CD14-positive monocyte (primary cell): ENCODE measurements around the gene POLG2. TPM values are rescaled to one million over a fixed set of nuclear protein-coding genes. Genes with fewer than 3 reads are reported as not detected.
A peak's percentile ranks its signal among the peaks of the same experiment; 100 is the strongest.

Experiments used
- DNase-seq, 3 donors: peaks; one replicate each; pipeline ENCODE4 v3.0.0-alpha.2; 2011 to 2022
- H2AFZ ChIP-seq: 2 replicates; pipeline ENCODE4 v1.6.0; 2012; ENCODE audit warnings: mild to moderate bottlenecking, low read depth, low read length, inconsistent platforms; ENCODE audit not compliant: insufficient read depth, poor library complexity, severe bottlenecking
- H3K27ac ChIP-seq, 2 donors: 1 replicate in 1 of 2; 2 replicates in 1 of 2; pipeline ENCODE4 v1.5.1; 2012 to 2013; ENCODE audit warnings: low read length in 2 of 2, control low read depth in 1 of 2, inconsistent platforms in 1 of 2, low read depth in 1 of 2, mild to moderate bottlenecking in 1 of 2
- H3K27me3 ChIP-seq, 2 donors: one replicate each; pipeline versions ENCODE4 v1.6.0 to v1.6.1; 2011 to 2013; ENCODE audit warnings: low read length in 2 of 2; ENCODE audit not compliant: control insufficient read depth in 2 of 2, insufficient read depth in 2 of 2
- H3K36me3 ChIP-seq, 2 donors: replicated peaks in 1 of 2; 1 replicate in 1 of 2; 2 replicates in 1 of 2; pipeline versions ENCODE4 v1.5.1 to v1.6.1; 2012 to 2013; ENCODE audit warnings: low read length in 2 of 2, control low read depth in 1 of 2, inconsistent platforms in 1 of 2, mild to moderate bottlenecking in 1 of 2; ENCODE audit not compliant: insufficient read depth in 2 of 2, control insufficient read depth in 1 of 2
- H3K4me1 ChIP-seq, 2 donors: 1 replicate in 1 of 2; 2 replicates in 1 of 2; pipeline versions ENCODE4 v1.5.1 to v1.6.1; 2012 to 2013; ENCODE audit warnings: low read length in 2 of 2, control low read depth in 1 of 2, inconsistent platforms in 1 of 2, mild to moderate bottlenecking in 1 of 2, moderate library complexity in 1 of 2; ENCODE audit not compliant: insufficient read depth in 2 of 2, control insufficient read depth in 1 of 2
- H3K4me2 ChIP-seq: replicated peaks from 2 replicates; pipeline ENCODE3; 2012; ENCODE audit warnings: low read length, moderate library complexity, mild to moderate bottlenecking; ENCODE audit not compliant: poor library complexity, severe bottlenecking; ENCODE audit errors: extremely low read depth
- H3K4me3 ChIP-seq, 3 experiments: fragments of 200-600 bp in 1 of 3; sonication (generic) in 1 of 3; replicated peaks in 1 of 3; 1 replicate in 2 of 3; 2 replicates in 1 of 3; pipeline ENCODE4 v1.5.1; 2011 to 2013; ENCODE audit warnings: low read length in 3 of 3, mild to moderate bottlenecking in 3 of 3, control low read depth in 2 of 3, low read depth in 2 of 3, inconsistent platforms in 1 of 3, moderate library complexity in 1 of 3
- H3K79me2 ChIP-seq: 2 replicates; pipeline ENCODE4 v1.6.0; 2012; ENCODE audit warnings: mild to moderate bottlenecking, control low read depth, inconsistent platforms, low read length, moderate library complexity; ENCODE audit not compliant: insufficient read depth
- H3K9ac ChIP-seq: 2 replicates; pipeline ENCODE4 v1.6.0; 2017; ENCODE audit warnings: low read length, mild to moderate bottlenecking; ENCODE audit not compliant: insufficient read depth, poor library complexity, severe bottlenecking
- H3K9me3 ChIP-seq, 2 donors: replicated peaks in 1 of 2; 1 replicate in 1 of 2; 2 replicates in 1 of 2; pipeline versions ENCODE4 v1.5.1 to v1.6.1; 2012 to 2013; ENCODE audit warnings: low read length in 2 of 2, control low read depth in 1 of 2; ENCODE audit not compliant: control insufficient read depth in 1 of 2, insufficient read depth in 1 of 2
- H4K20me1 ChIP-seq: 2 replicates; pipeline ENCODE4 v1.6.0; 2012; ENCODE audit warnings: mild to moderate bottlenecking, low read length, control low read depth, moderate library complexity; ENCODE audit not compliant: insufficient read depth
- H3K27ac Mint-ChIP-seq, 7 donors: one replicate each; pipeline ENCODE4 v1.8.0; 2020; ENCODE audit warnings: mild to moderate bottlenecking in 7 of 7, mixed read lengths in 7 of 7, moderate library complexity in 6 of 7, inconsistent platforms in 2 of 7
- H3K27me3 Mint-ChIP-seq, 3 donors: one replicate each; pipeline ENCODE4 v1.8.0; 2021 to 2022; ENCODE audit warnings: low read depth in 3 of 3, mild to moderate bottlenecking in 3 of 3, mixed read lengths in 3 of 3, moderate library complexity in 3 of 3, inconsistent platforms in 1 of 3
- H3K36me3 Mint-ChIP-seq, 2 donors: one replicate each; pipeline ENCODE4 v1.8.0; 2020; ENCODE audit warnings: mixed read lengths in 2 of 2, inconsistent platforms in 1 of 2, mild to moderate bottlenecking in 1 of 2
- H3K4me1 Mint-ChIP-seq: one replicate; pipeline ENCODE4 v1.8.0; 2020; ENCODE audit warnings: mild to moderate bottlenecking, mixed read lengths
- H3K4me3 Mint-ChIP-seq, 2 donors: one replicate each; pipeline ENCODE4 v1.8.0; 2020; ENCODE audit warnings: mild to moderate bottlenecking in 2 of 2, mixed read lengths in 2 of 2, moderate library complexity in 1 of 2
- H3K9me3 Mint-ChIP-seq, 7 donors: one replicate each; pipeline ENCODE4 v1.8.0; 2020 to 2022; ENCODE audit warnings: mixed read lengths in 7 of 7, mild to moderate bottlenecking in 6 of 7, moderate library complexity in 6 of 7, inconsistent platforms in 2 of 7
- CTCF ChIP-seq: fragments of 200-600 bp; IDR thresholded peaks from one replicate; pipeline ENCODE4 v1.8.0; 2022; ENCODE audit warnings: antibody characterized with exemption, mild to moderate bottlenecking
- WGBS: methylation state at CpG from one replicate; pipeline ENCODE4 v1.1.5; 2013; ENCODE audit warnings: missing lambda C conversion rate; ENCODE audit not compliant: insufficient coverage; 5-methylcytosine and 5-hydroxymethylcytosine counted together
- intact Hi-C, 2 donors: fragments of 100-400 bp; cut with micrococcal nuclease; formaldehyde crosslinking; loops; one replicate each; pipeline versions ENCODE4 v1.15.0 to v1.15.1; 2023
- polyA plus RNA-seq, 3 donors: library from polyadenylated mRNA; depleted of rRNA in 1 of 3; unstranded in 2 of 3; stranded (reverse) in 1 of 3; fragments of 300-500 nt in 2 of 3; fragments of >200 nt in 1 of 3; fragmentation: Illumina TruSeq in 2 of 3; gene quantifications; 1 replicate in 2 of 3; 2 replicates in 1 of 3; pipeline ENCODE4 v1.2.3, GENCODE V29; 2012 to 2021

POLG2 gene
- polyA plus RNA-seq, 3 donors = 0.85 to 15.8 (median 1.7) TPM

GRCh38 chr17:64499805-64500486 is 3.1 kb upstream of the POLG2 start:
- H3K27ac Mint-ChIP-seq = peak overlapping the region in 5 of 7 donors; percentile 48 to 69 (median 55)
- Histone ChIP-seq H3K4me1 (peaks cover 35 to 53% of the 10 kb centered on the region in 2 donors), H3K9me3 (no peaks in the 10 kb centered on the region), H3K27me3 (no peaks in the 10 kb centered on the region), H3K4me3 (no peak overlapping the region), H3K36me3 (peaks cover 66 to 69% of the 10 kb centered on the region in 2 donors), H3K27ac (no peak overlapping the region), H4K20me1 (peaks cover 78% of the 10 kb centered on the region), H3K79me2 (peaks cover 83% of the 10 kb centered on the region), H3K4me2 (no peak overlapping the region), H2AFZ (no peak overlapping the region), H3K9ac (no peak overlapping the region)
- H3K36me3 Mint-ChIP-seq = peaks cover 68 to 69% of the 10 kb centered on the region in 2 donors
- intact Hi-C loops = loop anchor here in 1 of 2 donors (10.0 kb wide), 1 partner anchor 195 kb away; no protein-coding TSS in a partner anchor
- peaks cover 63% of the 10 kb centered on the region for H3K4me1 Mint-ChIP-seq
- peaks cover 0 to 2% (median 0%) of the 10 kb centered on the region in 3 donors for H3K27me3 Mint-ChIP-seq
- DNase-seq = no peak
- H3K4me3 Mint-ChIP-seq = no peak overlapping the region
- H3K9me3 Mint-ChIP-seq = peaks cover 0 to 1% (median 0%) of the 10 kb centered on the region in 7 donors
- no peak for TF ChIP-seq CTCF
- 86% methylated on average over 4 of the region's 6 CpGs for WGBS

DNA sequence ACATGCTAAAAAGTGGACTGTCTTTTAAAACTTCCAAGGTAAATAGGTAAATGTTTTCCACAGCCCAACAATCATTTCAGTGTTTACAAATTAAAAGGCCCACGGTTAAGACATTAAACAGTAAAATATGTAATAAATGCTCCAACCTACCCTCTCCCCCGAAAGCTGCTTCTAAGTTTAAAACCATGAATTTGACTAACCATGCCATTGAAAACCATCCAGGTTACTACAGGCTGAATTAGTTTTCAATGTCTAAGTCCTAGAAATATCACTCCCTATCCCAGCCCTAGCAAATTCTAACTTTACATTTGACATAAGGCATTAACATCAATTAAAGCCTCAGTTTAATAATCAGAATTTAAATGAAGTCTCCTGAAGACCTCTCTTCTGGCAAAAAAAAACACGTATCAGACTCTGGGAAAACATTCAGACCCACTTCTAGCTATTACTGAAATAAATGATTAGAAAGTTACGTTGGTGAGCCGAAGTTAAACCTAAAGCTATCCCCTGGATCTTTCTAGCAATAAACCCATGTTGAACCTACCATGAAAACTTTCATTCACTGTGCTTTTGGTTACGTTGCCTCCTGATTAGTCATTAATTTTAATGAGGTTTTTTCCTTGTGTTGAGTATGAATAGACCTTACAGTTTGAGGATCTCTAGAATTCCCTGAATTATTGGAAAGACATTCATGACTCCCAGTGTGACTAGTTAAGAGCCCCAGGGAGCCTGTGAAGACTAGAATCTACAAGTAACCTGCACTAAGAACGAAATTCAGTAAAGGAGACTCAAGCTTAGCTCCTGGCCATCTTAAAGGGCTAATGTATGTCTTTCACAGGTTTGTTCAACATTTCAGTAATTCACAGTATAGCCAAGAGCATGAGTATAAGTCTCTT is 1.7 kb upstream of the POLG2 start:
- H3K4me1 Mint-ChIP-seq = peaks cover 63% of the 10 kb centered on the region
- peaks cover 58 to 59% of the 10 kb centered on the region in 2 donors for H3K36me3 Mint-ChIP-seq
- H3K4me3 Mint-ChIP-seq = no peak overlapping the region
- H3K27ac ChIP-seq = peak overlapping the region in 1 of 2 donors; percentile 97
- H3K9me3 ChIP-seq = no peaks in the 10 kb centered on the region
- H3K79me2 ChIP-seq = peaks cover 83% of the 10 kb centered on the region
- H3K27me3 ChIP-seq = no peaks in the 10 kb centered on the region
- no peak overlapping the region for H2AFZ ChIP-seq
- peaks cover 0 to 2% (median 0%) of the 10 kb centered on the region in 3 donors for H3K27me3 Mint-ChIP-seq
- peaks cover 64% of the 10 kb centered on the region for H4K20me1 ChIP-seq
- no peak for TF ChIP-seq CTCF
- 100% methylated on average over 2 of the region's 7 CpGs for WGBS
- no peak for DNase-seq
- H3K9me3 Mint-ChIP-seq = peaks cover 0 to 1% (median 0%) of the 10 kb centered on the region in 7 donors
- H3K36me3 ChIP-seq = peaks cover 54 to 60% of the 10 kb centered on the region in 2 donors
- no peak overlapping the region for H3K4me3 ChIP-seq
- H3K4me2 ChIP-seq = no peak overlapping the region
- peak overlapping the region; percentile 50 to 99 (median 97) for H3K27ac Mint-ChIP-seq
- H3K4me1 ChIP-seq = peaks cover 31 to 49% of the 10 kb centered on the region in 2 donors
- H3K9ac ChIP-seq = no peak overlapping the region
- intact Hi-C loops = loop anchor here in 1 of 2 donors (10.0 kb wide), 1 partner anchor 194 kb away; no protein-coding TSS in a partner anchor
